Loucy (cell line): ENCODE results near the gene GBF1.

ENCODE experiments used
- EZH2phosphoT487 ChIP-seq: fragments of 200-600 bp; IDR thresholded peaks from 2 replicates; pipeline ENCODE4 v1.6.1; 2018; ENCODE audit warnings: antibody characterized with exemption, mild to moderate bottlenecking, moderate library complexity, borderline replicate concordance
- TF ChIP-seq, protein P1 (sequence below): fragments of 200-600 bp; sonication (generic); conservative IDR thresholded peaks from 2 replicates; pipeline ENCODE4 v1.5.1; 2014; ENCODE audit warnings: mild to moderate bottlenecking, antibody characterized with exemption, low read length

DNA sequence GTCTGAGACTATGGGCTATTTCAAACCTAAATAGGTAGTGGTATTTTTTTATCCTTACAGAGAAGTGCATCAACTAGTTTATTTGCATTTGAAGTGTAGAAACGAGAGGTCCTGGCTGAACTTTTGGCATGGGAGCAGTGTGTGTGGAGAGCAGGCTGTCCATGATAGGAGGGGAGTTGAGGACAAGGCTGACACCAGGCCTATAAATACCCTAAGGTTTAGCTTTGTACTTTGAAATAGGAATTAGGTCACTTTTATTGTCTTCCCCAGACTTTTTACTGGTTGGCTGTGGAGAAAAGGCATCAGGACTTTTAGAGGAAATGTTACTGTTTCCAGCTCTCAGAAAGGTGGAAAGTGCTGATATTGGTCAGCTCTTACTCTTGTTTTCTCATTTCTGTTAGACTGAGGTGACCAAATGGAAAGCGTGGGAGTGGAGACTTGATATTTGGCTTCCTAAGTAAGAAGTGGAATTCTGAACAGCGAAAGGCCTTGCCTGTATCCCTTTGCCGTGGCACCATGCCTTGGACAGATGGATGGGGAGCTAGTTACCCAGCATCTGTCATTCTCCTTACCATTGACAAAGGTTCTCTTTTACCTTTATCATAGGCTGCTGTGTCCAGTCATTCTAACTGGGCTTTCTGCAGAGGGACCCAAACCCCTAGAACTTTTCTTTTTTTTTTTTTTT is 46.0 kb downstream of the GBF1 start:
- TF ChIP-seq, protein P1, sequence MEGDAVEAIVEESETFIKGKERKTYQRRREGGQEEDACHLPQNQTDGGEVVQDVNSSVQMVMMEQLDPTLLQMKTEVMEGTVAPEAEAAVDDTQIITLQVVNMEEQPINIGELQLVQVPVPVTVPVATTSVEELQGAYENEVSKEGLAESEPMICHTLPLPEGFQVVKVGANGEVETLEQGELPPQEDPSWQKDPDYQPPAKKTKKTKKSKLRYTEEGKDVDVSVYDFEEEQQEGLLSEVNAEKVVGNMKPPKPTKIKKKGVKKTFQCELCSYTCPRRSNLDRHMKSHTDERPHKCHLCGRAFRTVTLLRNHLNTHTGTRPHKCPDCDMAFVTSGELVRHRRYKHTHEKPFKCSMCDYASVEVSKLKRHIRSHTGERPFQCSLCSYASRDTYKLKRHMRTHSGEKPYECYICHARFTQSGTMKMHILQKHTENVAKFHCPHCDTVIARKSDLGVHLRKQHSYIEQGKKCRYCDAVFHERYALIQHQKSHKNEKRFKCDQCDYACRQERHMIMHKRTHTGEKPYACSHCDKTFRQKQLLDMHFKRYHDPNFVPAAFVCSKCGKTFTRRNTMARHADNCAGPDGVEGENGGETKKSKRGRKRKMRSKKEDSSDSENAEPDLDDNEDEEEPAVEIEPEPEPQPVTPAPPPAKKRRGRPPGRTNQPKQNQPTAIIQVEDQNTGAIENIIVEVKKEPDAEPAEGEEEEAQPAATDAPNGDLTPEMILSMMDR = no peak
- no peak for TF ChIP-seq EZH2phosphoT487
